Psoas muscle (tissue), 8 donors: Measurements from ENCODE around the gene GALNT9. TPM values are rescaled to one million over a fixed set of nuclear protein-coding genes. Genes with fewer than 3 reads are reported as not detected.

Experiments used
- ATAC-seq, 4 donors: fragments of 200-7000 bp; cut with Tn5 transposase; one replicate each; pipeline ENCODE4 v1.9.1; 2020; ENCODE audit warnings: moderate library complexity in 3 of 4, mild to moderate bottlenecking in 2 of 4
- DNase-seq, 2 donors: peaks; one replicate each; pipeline ENCODE4 v3.0.0-alpha.2; 2020
- H3K27ac ChIP-seq: fragments of 200-600 bp; one replicate; pipeline ENCODE4 v1.8.0; 2022
- H3K27me3 ChIP-seq, 3 donors: fragments of 200-600 bp in 1 of 3; one replicate each; pipeline versions ENCODE4 v1.6.1 to v1.8.0; 2013 to 2022; ENCODE audit warnings: low read length in 2 of 3, mild to moderate bottlenecking in 2 of 3, moderate library complexity in 1 of 3; ENCODE audit not compliant: insufficient read depth in 3 of 3
- H3K36me3 ChIP-seq, 2 donors: fragments of 200-600 bp in 1 of 2; one replicate each; pipeline versions ENCODE4 v1.6.1 to v1.8.0; 2013 to 2022; ENCODE audit warnings: low read depth in 1 of 2, mild to moderate bottlenecking in 1 of 2, moderate library complexity in 1 of 2; ENCODE audit not compliant: insufficient read depth in 1 of 2
- H3K4me1 ChIP-seq: fragments of 200-600 bp; one replicate; pipeline ENCODE4 v1.8.0; 2022
- H3K4me3 ChIP-seq: fragments of 200-600 bp; one replicate; pipeline ENCODE4 v1.8.0; 2022; ENCODE audit warnings: mild to moderate bottlenecking
- H3K9me3 ChIP-seq: fragments of 200-600 bp; one replicate; pipeline ENCODE4 v1.8.0; 2022
- CTCF ChIP-seq: fragments of 200-600 bp; IDR thresholded peaks from one replicate; pipeline ENCODE4 v1.8.0; 2022; ENCODE audit warnings: antibody characterized with exemption
- WGBS, 3 donors: extraction: QIAGEN DNeasy Blood & Tissue Kit; methylation state at CpG; one replicate each; pipeline versions ENCODE4 v1.1.6 to v1.1.7; 2013; 5-methylcytosine and 5-hydroxymethylcytosine counted together
- intact Hi-C, 2 donors: fragments of 100-400 bp; cut with DNase I; formaldehyde crosslinking; loops; one replicate each; pipeline versions ENCODE4 v1.11.0 to v1.14.2; 2022
- polyA plus RNA-seq, 3 donors: library from polyadenylated mRNA; stranded (reverse); fragments of 200-250 nt; gene quantifications; one replicate each; pipeline ENCODE4 v1.2.3, GENCODE V29; 2013
- total RNA-seq, 4 donors: library from RNA; stranded (reverse); fragmentation: NEBNext Ultra II Directional in 2 of 4; extraction: Animal tissue kit (Norgen Biotek cat#: 25700) in 2 of 4; gene quantifications; one replicate each; pipeline versions ENCODE4 v1.2.1 to v1.2.4, GENCODE V29; 2021 to 2023
- donor health status: healthy with polysubstance abuse.
- donor health status: DM: no; HTN: no; CAD: no; lungs with moderate emphysema.
- donor health status: Bipolar disorder and iron deficiency.
- donor health status: healthy.
- donor health status: DM: yes; HTN: yes; CAD: no.
- donor health status: DM: no; HTN: no; CAD: no.
- donor health status: DM: no; HTN: no; CAD: no.
- donor health status: DM: yes; HTN: yes; CAD: no.

Gene GALNT9
- total and polyA plus RNA-seq, 7 donors, result 0.01 to 0.21 (median 0.08) TPM; not detected in 4

DNA sequence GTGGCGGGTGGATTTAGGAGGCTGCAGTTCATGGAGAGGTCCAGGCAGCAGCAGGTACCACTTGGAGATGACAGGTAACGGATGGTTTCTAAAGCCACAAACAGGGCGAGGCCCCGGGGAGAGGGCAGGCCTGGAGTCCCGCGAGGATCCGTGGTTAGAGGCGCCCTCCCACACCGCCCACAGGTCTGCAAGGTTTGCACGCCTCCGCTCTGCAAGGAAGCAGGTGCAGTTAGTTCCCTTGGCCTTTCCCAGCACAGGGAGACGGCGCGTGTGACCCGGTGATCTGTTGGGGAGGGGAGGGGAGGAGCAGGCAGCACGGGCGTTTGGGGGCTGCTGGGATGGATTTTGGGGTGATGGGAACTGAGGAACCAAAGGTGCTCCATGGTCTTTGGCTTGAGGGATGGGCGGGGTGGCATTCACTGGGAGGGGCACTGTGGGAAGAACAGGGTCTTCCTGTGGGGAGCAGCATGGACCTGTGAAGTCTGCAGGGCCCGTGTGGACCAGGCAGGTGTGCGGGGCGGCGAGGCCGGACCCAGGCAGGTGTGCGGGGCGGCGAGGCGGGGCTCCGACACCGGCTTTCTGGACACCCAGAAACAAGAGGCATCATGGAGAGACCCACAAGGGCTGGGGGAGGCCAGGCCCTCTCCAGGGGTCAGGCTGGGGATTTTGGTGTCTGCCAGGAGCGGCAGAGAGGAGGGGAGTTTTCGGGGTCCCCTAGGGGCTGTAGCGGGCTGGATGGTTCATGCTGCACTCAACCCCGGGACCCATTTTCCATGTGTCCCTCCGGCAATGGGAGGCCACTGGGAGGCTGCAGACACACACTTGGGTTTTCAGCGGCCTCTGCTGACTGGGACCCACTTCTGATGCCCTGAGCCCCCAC lies 156.0 kb downstream of the GALNT9 start:
- Histone ChIP-seq H3K4me3 (no peak overlapping the region), H3K27ac (no peak overlapping the region), H3K36me3 (no peaks in the 10 kb centered on the region), H3K4me1 (no peaks in the 10 kb centered on the region), H3K9me3 (no peaks in the 10 kb centered on the region), H3K27me3 (peaks cover 0 to 67% (median 20%) of the 10 kb centered on the region in 3 donors)
- no peak for TF ChIP-seq CTCF
- 65 to 68% (median 66%) methylated on average over 31 to 35 of the region's 35 CpGs for WGBS, 3 donors
- DNase-seq (peak; percentile 8 to 36), ATAC-seq (no peak)
- intact Hi-C loops, result no loop called here

DNA sequence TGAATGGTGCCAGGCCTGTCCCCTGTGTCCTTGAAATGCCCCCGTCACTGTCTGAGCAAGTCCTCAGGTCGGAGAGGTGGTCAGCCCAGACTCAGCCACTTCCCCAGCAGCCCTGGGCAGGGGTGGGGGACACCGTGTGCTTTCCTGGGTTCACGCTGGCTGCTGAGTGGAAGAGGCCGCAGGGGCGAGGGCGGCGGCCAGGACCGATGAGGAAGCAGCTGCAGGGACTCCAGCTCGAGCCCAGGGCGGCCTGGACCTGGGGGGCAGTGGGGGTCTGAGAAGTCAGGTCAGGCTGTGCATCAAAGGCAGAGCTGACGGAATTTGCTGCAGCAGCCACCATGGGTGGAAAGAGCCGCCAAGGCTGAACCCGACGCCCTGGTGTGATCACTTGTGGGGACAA lies 156.8 kb downstream of the GALNT9 start:
- Histone ChIP-seq H3K36me3 (no peaks in the 10 kb centered on the region), H3K27me3 (peaks cover 0 to 68% (median 20%) of the 10 kb centered on the region in 3 donors), H3K9me3 (no peaks in the 10 kb centered on the region), H3K4me3 (no peak overlapping the region), H3K27ac (no peak overlapping the region), H3K4me1 (no peaks in the 10 kb centered on the region)
- intact Hi-C loops, result no loop called here
- WGBS, 3 donors, result 51 to 61% (median 56%) methylated on average over 15 of the region's 15 CpGs
- ATAC-seq (no peak), DNase-seq (peak in 1 of 2 donors; percentile 44)
- TF ChIP-seq CTCF, result no peak

DNA sequence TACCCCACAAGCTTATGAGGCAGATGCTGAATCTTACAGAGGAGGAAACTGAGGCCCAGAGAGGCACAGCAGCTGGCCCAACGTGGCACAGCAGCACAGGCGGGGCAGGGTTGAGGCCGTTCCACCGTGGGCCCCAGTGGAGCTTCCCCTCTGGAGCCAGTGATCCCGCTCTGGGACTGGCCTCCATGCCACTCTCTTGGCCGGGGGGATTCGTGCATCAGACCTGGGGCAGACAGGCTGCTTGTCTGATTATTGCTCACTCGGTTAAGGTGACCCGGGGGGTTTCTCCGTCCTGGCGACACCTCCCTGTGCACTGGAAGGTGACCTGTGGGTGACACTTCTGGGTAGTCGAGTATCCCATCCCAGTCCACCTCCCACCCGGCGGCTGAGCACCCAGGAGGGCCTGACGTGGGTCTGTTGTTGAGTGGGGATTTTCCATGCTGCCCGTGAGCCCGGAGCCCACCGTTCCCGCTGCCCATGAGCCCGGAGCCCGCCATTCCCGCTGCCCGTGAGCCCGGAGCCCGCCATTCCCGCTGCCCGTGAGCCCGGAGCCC lies 157.3 kb downstream of the GALNT9 start:
- no peaks in the 10 kb centered on the region for H3K4me1 ChIP-seq
- peak in 1 of 2 donors; percentile 34 for DNase-seq
- peaks cover 0 to 71% (median 18%) of the 10 kb centered on the region in 3 donors for H3K27me3 ChIP-seq
- no peaks in the 10 kb centered on the region for H3K36me3 ChIP-seq
- no peak overlapping the region for H3K27ac ChIP-seq
- intact Hi-C loops, result no loop called here
- no peaks in the 10 kb centered on the region for H3K9me3 ChIP-seq
- H3K4me3 ChIP-seq, result no peak overlapping the region
- 76 to 82% (median 79%) methylated on average over 28 of the region's 28 CpGs for WGBS, 3 donors
- no peak for TF ChIP-seq CTCF
- no peak for ATAC-seq

DNA sequence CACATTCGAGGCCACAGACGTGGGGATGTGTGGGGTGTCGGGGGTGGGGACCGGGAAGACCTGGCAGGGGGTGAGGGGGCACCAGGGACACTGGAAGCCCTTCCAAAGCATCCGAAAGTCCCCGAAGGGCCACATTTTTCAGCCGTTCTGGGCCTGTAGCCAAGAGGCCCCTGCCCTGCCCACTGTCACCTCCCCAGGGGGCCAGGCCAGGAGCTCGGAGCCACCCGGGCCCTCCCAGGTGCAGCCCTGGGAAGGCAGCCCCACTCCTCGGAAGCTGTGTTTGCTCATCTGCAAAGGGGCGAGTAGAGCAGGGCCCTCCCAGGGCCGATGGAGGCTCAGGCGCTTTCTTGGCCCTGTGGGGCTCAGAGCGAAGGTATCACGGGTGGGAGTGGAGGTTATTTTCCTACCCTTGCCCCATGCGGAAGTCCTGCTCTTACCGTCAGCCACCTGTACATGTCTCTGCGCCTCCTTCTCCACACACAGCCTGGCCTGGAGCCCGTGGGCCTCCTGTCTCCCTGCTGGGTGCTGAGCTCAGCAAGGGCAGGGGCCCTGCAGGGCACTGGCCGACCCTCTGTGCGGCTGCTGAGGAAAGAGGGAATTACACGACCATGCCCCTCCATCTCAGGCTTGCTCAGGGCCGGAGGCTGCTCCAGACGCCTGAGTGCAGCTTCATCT lies 158.0 kb downstream of the GALNT9 start:
- no peak for TF ChIP-seq CTCF
- Histone ChIP-seq H3K4me3 (no peak overlapping the region), H3K27ac (no peak overlapping the region), H3K27me3 (peaks cover 0 to 68% (median 18%) of the 10 kb centered on the region in 3 donors), H3K4me1 (no peaks in the 10 kb centered on the region), H3K36me3 (no peaks in the 10 kb centered on the region), H3K9me3 (no peaks in the 10 kb centered on the region)
- ATAC-seq (peak in 1 of 4 donors; percentile 12), DNase-seq (peak in 1 of 2 donors; percentile 27)
- 53 to 57% (median 56%) methylated on average over 22 to 24 of the region's 24 CpGs for WGBS, 3 donors
- intact Hi-C loops, result no loop called here
